HFFc6 (cell line): Measurements from ENCODE around the gene CPXM2. TPM values are rescaled to one million over a fixed set of nuclear protein-coding genes. Genes with fewer than 3 reads are reported as not detected.

ENCODE experiments used
- DNase-seq: peaks from one replicate; pipeline ENCODE4 v3.0.0-alpha.2; 2018
- H3K27ac Mint-ChIP-seq: 2 replicates; pipeline ENCODE4 v1.8.0; 2020; ENCODE audit warnings: mild to moderate bottlenecking, mixed read lengths
- H3K27me3 Mint-ChIP-seq: 2 replicates; pipeline ENCODE4 v1.8.0; 2021; ENCODE audit warnings: mild to moderate bottlenecking, moderate library complexity, mixed read lengths; ENCODE audit not compliant: insufficient read depth
- H3K36me3 Mint-ChIP-seq: 2 replicates; pipeline ENCODE4 v1.8.0; 2021; ENCODE audit warnings: low read depth, mixed read lengths
- H3K4me1 Mint-ChIP-seq: 2 replicates; pipeline ENCODE4 v1.8.0; 2020; ENCODE audit warnings: low read depth, mixed read lengths
- H3K4me3 Mint-ChIP-seq: 2 replicates; pipeline ENCODE4 v1.8.0; 2020; ENCODE audit warnings: mild to moderate bottlenecking, moderate library complexity, mixed read lengths
- H3K9me3 Mint-ChIP-seq: 2 replicates; pipeline ENCODE4 v1.8.0; 2020; ENCODE audit warnings: mild to moderate bottlenecking, mixed read lengths
- total RNA-seq, 6 experiments: library from RNA; stranded (reverse); fragmentation: NEBNext Ultra II Directional; extraction: Animal tissue kit (Norgen Biotek cat#: 25700); gene quantifications; 2 replicates in 1 of 6; 3 replicates in 5 of 6; pipeline ENCODE4 v1.2.3, GENCODE V29; 2021
- TF ChIP-seq, protein P1 (sequence below): fragments of 200-600 bp; sonication (generic); IDR thresholded peaks from 2 replicates; pipeline ENCODE4 v1.5.0; 2021; ENCODE audit warnings: antibody characterized with exemption, mild to moderate bottlenecking

Gene CPXM2
- total RNA-seq, 6 experiments from 2014 or later, result not detected

DNA sequence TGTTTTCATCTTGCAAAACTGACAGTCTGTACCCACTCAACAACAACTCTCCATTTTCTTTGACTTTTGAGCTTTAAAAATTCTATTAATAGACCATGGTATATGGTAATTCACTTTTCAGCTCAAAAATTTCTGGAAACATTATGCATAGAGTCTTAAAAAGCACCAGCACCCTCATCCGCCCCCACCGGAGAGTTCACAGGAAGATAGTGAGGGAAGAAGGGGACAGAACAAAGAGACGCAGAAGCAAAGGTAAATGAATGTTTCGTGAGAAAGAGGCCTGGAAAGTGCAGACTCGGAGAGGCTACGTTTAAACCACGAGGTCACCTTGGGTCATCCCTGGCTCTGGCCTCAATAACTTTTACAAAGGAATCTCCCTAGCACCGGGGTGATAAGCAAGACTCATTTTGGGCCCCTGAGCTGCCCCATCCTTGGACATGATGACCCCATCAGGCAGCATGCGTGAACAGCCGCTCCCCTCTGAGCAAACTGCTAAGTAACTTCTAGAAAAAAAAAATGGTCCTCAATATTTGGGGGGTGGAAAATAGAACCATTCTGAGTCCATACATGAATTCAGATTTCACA is 96.3 kb downstream of the CPXM2 start:
- TF ChIP-seq, protein P1, sequence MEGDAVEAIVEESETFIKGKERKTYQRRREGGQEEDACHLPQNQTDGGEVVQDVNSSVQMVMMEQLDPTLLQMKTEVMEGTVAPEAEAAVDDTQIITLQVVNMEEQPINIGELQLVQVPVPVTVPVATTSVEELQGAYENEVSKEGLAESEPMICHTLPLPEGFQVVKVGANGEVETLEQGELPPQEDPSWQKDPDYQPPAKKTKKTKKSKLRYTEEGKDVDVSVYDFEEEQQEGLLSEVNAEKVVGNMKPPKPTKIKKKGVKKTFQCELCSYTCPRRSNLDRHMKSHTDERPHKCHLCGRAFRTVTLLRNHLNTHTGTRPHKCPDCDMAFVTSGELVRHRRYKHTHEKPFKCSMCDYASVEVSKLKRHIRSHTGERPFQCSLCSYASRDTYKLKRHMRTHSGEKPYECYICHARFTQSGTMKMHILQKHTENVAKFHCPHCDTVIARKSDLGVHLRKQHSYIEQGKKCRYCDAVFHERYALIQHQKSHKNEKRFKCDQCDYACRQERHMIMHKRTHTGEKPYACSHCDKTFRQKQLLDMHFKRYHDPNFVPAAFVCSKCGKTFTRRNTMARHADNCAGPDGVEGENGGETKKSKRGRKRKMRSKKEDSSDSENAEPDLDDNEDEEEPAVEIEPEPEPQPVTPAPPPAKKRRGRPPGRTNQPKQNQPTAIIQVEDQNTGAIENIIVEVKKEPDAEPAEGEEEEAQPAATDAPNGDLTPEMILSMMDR, result no peak
- no peak for DNase-seq
- H3K9me3 Mint-ChIP-seq, result peaks cover 15% of the 10 kb centered on the region
- H3K36me3 Mint-ChIP-seq, result peaks cover 7% of the 10 kb centered on the region; the same call in 1 of the 2 replicates
- H3K4me3 Mint-ChIP-seq, result no peak overlapping the region
- H3K27ac Mint-ChIP-seq, result no peak overlapping the region
- H3K4me1 Mint-ChIP-seq, result peaks cover 24% of the 10 kb centered on the region
- H3K27me3 Mint-ChIP-seq, result no peaks in the 10 kb centered on the region; the same call in 1 of the 2 replicates

DNA sequence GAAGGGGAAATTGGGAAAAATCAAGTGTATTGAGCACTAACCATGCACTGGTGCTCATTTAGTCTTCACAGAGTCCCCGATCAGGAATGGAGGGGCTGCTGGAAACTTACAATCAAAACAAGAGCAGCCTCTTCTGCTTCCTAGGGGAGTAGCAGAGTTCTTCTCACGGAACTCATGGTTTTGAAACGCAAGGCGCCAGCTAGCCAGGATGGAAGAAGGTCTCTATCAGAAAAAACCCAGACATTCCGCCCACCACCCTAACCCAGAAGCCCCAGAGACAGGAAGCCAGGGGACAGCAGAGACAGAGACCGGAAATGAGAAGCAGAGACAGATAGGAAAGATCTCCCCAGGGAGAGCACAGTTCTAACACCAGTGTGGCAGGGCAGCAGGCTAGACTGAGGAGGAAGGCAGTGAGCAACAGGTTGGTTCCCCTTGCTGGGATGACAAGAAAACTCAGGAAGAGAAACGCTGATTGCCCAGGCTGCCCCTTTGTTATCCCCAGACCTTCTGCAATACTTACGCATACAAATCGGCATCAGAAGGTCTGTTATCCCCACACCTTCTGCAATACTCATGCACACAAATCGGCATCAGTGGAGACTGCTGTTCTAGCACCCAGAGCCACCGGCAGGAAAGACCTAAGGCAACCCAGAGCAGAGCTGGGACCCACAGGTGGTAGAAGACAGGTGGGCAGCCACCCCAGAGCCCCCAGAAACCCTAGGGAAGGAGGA is 99.2 kb downstream of the CPXM2 start:
- Mint-ChIP-seq H3K27me3 (peaks cover 3% of the 10 kb centered on the region), H3K9me3 (peaks cover 33% of the 10 kb centered on the region)

DNA sequence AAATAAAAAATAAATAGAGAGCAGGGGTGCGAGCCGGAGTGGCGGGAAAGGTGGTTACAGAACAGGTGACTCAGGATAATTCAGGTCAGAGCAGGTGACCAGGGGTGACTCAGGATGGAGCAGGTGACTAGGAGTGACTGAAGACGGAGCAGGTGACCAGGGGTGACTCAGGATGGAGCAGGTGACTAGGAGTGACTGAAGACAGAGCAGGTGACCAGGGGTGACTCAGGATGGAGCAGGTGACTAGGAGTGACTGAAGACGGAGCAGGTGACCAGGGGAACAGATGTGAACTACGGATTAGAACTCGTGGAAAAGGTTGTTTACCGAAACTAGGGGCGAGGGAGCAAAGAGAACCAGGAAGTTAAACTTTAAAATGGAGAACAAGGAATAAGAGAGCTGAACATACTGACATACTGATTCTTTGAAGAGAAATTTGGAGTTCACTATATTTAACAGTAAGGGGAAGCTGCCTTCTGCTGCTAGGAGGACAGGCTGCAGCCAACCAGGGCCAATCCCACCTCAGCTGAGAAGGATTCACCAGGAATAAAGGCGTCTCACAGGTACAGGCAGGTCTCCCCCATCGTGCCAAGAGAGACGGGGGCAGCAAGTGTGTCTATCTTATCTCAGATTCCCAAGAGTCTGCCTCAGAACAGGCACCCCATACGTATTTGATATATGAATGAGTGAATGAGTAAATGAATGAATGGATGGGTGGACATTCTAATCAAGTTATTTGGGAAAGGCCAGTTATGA is 101.3 kb downstream of the CPXM2 start:
- DNase-seq, result no peak
- Mint-ChIP-seq H3K36me3 (peaks cover 8% of the 10 kb centered on the region; the same call in 1 of the 2 replicates), H3K4me1 (no peaks in the 10 kb centered on the region), H3K27me3 (peaks cover 5% of the 10 kb centered on the region), H3K9me3 (peaks cover 33% of the 10 kb centered on the region), H3K4me3 (no peak overlapping the region), H3K27ac (no peak overlapping the region)
- TF ChIP-seq, protein P1, result no peak

More for the DNA sequence above, 99.2 kb downstream of the CPXM2 start:
- H3K4me3 Mint-ChIP-seq, result no peak overlapping the region
- TF ChIP-seq, protein P1, result no peak
- no peak for DNase-seq
- H3K36me3 Mint-ChIP-seq, result peaks cover 8% of the 10 kb centered on the region; the same call in 1 of the 2 replicates
- no peak overlapping the region for H3K27ac Mint-ChIP-seq
- peaks cover 14% of the 10 kb centered on the region for H3K4me1 Mint-ChIP-seq

DNA sequence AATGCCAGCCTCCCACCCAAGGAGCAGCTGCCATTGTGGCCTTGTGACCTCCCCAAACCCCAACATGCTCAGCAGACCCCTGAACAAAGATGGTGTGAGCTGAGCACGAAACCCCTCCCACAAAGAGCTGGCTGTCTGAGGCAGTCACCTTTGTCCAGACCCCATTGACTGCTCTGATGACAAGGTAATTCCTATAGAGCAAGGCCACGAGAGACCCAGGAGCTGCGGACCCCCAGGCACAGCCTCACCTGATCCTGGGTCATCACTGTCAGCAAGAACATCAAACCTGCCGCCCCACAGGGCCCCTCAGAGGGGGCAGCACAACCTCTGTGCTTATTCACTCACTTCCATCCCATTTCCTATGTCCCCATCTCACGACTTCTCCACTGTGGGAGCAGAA is 102.6 kb downstream of the CPXM2 start:
- Mint-ChIP-seq H3K4me1 (no peaks in the 10 kb centered on the region), H3K36me3 (peaks cover 8% of the 10 kb centered on the region; the same call in 1 of the 2 replicates), H3K4me3 (no peak overlapping the region), H3K27me3 (peaks cover 8% of the 10 kb centered on the region), H3K9me3 (peaks cover 33% of the 10 kb centered on the region), H3K27ac (no peak overlapping the region)
- TF ChIP-seq, protein P1, result no peak
- DNase-seq, result no peak

DNA sequence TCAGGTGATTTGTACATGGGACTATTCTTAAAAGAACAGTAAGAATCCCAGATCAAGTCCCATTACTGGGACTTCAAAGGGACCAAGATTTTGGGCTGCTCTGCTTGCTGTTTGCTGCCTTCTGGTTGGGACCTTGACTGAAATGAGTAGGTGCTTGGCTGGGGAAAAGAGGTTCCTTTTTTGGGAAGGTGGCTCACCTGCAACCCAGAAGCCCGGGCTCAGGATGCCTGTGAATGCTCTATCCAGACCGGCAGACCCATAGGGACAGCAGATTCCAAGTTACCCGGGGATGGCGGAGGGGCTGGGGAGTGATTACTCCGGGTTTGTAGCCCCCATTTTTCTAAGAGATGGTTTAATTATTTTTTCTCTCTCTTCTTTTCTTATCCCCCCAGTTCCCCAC is 104.0 kb downstream of the CPXM2 start:
- TF ChIP-seq, protein P1, result no peak
- Mint-ChIP-seq H3K4me3 (no peak overlapping the region), H3K27ac (no peak overlapping the region), H3K4me1 (no peaks in the 10 kb centered on the region), H3K27me3 (peaks cover 8% of the 10 kb centered on the region), H3K36me3 (peaks cover 8% of the 10 kb centered on the region; the same call in 1 of the 2 replicates), H3K9me3 (peaks cover 33% of the 10 kb centered on the region)
- DNase-seq, result no peak
